Measurements from ENCODE around the gene PARP9. TPM values are rescaled to one million over a fixed set of nuclear protein-coding genes. Genes with fewer than 3 reads are reported as not detected.

Gene PARP9
- total and polyA plus RNA-seq, 2 of the 8 experiments (the other 6 are each of a cell fraction or from before 2014, with no cell fraction given), result 3.7 to 4.5 TPM

DNA sequence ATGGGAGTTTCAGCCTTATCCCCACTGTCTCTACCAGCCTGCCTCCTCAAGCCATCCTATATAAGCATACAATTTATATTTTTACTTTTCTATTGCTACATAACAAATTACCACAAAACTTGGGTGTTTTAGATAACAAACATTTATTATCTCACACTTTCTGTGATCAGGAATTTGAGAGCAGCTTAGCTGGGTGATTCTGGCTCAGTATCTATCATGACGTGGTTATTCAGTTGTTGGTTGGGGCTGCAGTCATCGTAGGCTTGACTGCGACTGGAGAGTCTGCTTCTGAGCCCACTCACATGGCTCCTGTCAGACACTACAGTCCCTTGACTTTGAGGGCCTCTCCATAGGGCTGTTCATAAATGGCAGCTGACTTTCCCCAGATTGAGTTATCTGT, 34.1 kb upstream of the PARP9 start:
- CTCF ChIA-PET (ENCODE audit: partially characterized antibody), result interaction anchor here (0.6 to 0.9 kb wide), 2 partner anchors 13 to 25 kb away, joined by 3 read pairs; no protein-coding TSS in a partner anchor
- H2AFZ ChIP-seq (ENCODE audit: low read length), result no peak overlapping the region
- H3K9ac ChIP-seq (replicated peaks in 1 of 4; ENCODE audit: extremely low read depth in 1 of 4, low read depth in 3 of 4, low read length in 3 of 4), result no peak overlapping the region
- TF ChIP-seq HDAC2 (IDR thresholded peaks at IDR 0.05; ENCODE audit: borderline replicate concordance in 1 of 2, low read depth in 2 of 2, low read length in 2 of 2), result no peak
- TF ChIP-seq, protein P1, sequence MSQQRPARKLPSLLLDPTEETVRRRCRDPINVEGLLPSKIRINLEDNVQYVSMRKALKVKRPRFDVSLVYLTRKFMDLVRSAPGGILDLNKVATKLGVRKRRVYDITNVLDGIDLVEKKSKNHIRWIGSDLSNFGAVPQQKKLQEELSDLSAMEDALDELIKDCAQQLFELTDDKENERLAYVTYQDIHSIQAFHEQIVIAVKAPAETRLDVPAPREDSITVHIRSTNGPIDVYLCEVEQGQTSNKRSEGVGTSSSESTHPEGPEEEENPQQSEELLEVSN (IDR thresholded peaks at IDR 0.05), result no peak
- TF ChIP-seq RXRA (IDR thresholded peaks at IDR 0.05; ENCODE audit: insufficient read depth, low read depth, low read length), result no peak
- no peak for TF ChIP-seq ASH2L (IDR thresholded peaks at IDR 0.05; ENCODE audit: low read length)
- no peak for TF ChIP-seq NANOG (IDR thresholded peaks at IDR 0.05; ENCODE audit: insufficient read depth, low read depth, low read length, poor library complexity, severe bottlenecking)
- TF ChIP-seq SRF (IDR thresholded peaks at IDR 0.05; ENCODE audit: low read depth, low read length), result no peak
- no peak for TF ChIP-seq SP2 (IDR thresholded peaks at IDR 0.05; ENCODE audit: low read length)
- TF ChIP-seq POU5F1 (IDR thresholded peaks at IDR 0.05; ENCODE audit: low read depth, low read length), result no peak
- TF ChIP-seq, protein P2, sequence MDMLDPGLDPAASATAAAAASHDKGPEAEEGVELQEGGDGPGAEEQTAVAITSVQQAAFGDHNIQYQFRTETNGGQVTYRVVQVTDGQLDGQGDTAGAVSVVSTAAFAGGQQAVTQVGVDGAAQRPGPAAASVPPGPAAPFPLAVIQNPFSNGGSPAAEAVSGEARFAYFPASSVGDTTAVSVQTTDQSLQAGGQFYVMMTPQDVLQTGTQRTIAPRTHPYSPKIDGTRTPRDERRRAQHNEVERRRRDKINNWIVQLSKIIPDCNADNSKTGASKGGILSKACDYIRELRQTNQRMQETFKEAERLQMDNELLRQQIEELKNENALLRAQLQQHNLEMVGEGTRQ (IDR thresholded peaks at IDR 0.05; ENCODE audit: low read length), result no peak
- TF ChIP-seq BRCA1 (IDR thresholded peaks at IDR 0.05; ENCODE audit: low read depth, low read length), result no peak
- TF ChIP-seq KDM4A (IDR thresholded peaks at IDR 0.05; ENCODE audit: low read depth, low read length, severe bottlenecking), result no peak
- TF ChIP-seq TBP (IDR thresholded peaks at IDR 0.05; ENCODE audit: low read depth, low read length), result no peak
- no peak for TF ChIP-seq TCF12 (IDR thresholded peaks at IDR 0.05; ENCODE audit: low read depth, low read length)

More for the DNA sequence above, 34.1 kb upstream of the PARP9 start:
- no peak overlapping the region for H3K56ac ChIP-seq (replicated peaks; ENCODE audit: insufficient read length, low read depth, low read length)
- H3K36me3 ChIP-seq (ENCODE audit: control insufficient read depth in 2 of 4, insufficient read depth in 4 of 4, low read length in 3 of 4), result no peaks in the 10 kb centered on the region
- no peak overlapping the region for H4K8ac ChIP-seq (ENCODE audit: extremely low read depth, insufficient read depth, low read length)
- H4K91ac ChIP-seq (replicated peaks; ENCODE audit: insufficient read length, low read length), result no peak overlapping the region
- H3K18ac ChIP-seq (ENCODE audit: extremely low read depth, low read length), result no peak overlapping the region
- H3K9me3 ChIP-seq (ENCODE audit: insufficient read depth in 2 of 2, low read depth in 1 of 2, low read length in 1 of 2), result no peaks in the 10 kb centered on the region
- no peak overlapping the region for H2BK5ac ChIP-seq (ENCODE audit: low read depth, low read length)
- 88% methylated on average over 3 of the region's 3 CpGs; no CpG with 5 or more reads in 1 of the 2 experiments for WGBS, 2 experiments (ENCODE audit: extremely low coverage in 1 of 2, insufficient coverage in 1 of 2, insufficient read length in 1 of 2, insufficient replicate concordance in 2 of 2, low coverage in 1 of 2, low lambda C conversion rate in 2 of 2, missing lambda C conversion rate in 1 of 2)
- no peak overlapping the region; the same call in 1 of the 2 replicates for H2BK12ac ChIP-seq (ENCODE audit: low read depth, low read length)
- DNase-seq (ENCODE audit: low read depth in 1 of 2, low spot score in 2 of 2) (no peak), FAIRE-seq (no peak)
- H3K79me2 ChIP-seq (ENCODE audit: control insufficient read depth in 1 of 2, insufficient read depth in 2 of 2, low read length in 2 of 2), result no peaks in the 10 kb centered on the region
- H2BK120ac ChIP-seq (replicated peaks; ENCODE audit: low read depth, low read length), result no peak overlapping the region
- H3K4ac ChIP-seq (replicated peaks; ENCODE audit: insufficient read length, low read depth, low read length), result no peak overlapping the region
- H4K20me1 ChIP-seq (replicated peaks in 1 of 2; ENCODE audit: control insufficient read depth in 1 of 2, insufficient read depth in 2 of 2, low read length in 2 of 2), result no peaks in the 10 kb centered on the region
- H2AK5ac ChIP-seq (ENCODE audit: low read depth, low read length), result no peak overlapping the region
- H3K14ac ChIP-seq (ENCODE audit: insufficient read length), result no peak overlapping the region
- H2BK20ac ChIP-seq (ENCODE audit: low read length), result no peak overlapping the region; the same call in 1 of the 2 replicates
- H3K4me3 ChIP-seq (ENCODE audit: extremely low read depth in 1 of 4, insufficient read depth in 2 of 4, low read depth in 3 of 4, low read length in 4 of 4), result no peak overlapping the region
- POLR2A ChIA-PET (ENCODE audit: partially characterized antibody), result no interaction called here
- H3K4me1 ChIP-seq (replicated peaks in 1 of 4; ENCODE audit: control insufficient read depth in 3 of 4, insufficient read depth in 4 of 4, low read length in 3 of 4), result peaks cover 0 to 3% (median 0%) of the 10 kb centered on the region in 4 experiments; a peak in 1 of 7 replicates
- H3K27ac ChIP-seq (ENCODE audit: low read depth, low read length), result no peak overlapping the region
- H4K5ac ChIP-seq (ENCODE audit: insufficient read length, low read depth, low read length), result no peak overlapping the region
- H3K23ac ChIP-seq (ENCODE audit: insufficient read length), result no peak overlapping the region
- no peak overlapping the region for H2BK15ac ChIP-seq (ENCODE audit: low read length)
- H3K23me2 ChIP-seq (ENCODE audit: low read depth, low read length), result no peaks in the 10 kb centered on the region
- no peak overlapping the region for H3K4me2 ChIP-seq (ENCODE audit: insufficient read depth in 1 of 2, low read depth in 2 of 2, low read length in 2 of 2)
- no peaks in the 10 kb centered on the region for H3K27me3 ChIP-seq (replicated peaks in 1 of 4; ENCODE audit: control insufficient read depth in 3 of 4, extremely low read depth in 1 of 4, insufficient read depth in 3 of 4, low read length in 3 of 4)
- no peaks in the 10 kb centered on the region for H3K79me1 ChIP-seq (ENCODE audit: low read depth, low read length)
